IMR-90 (cell line): ENCODE measurements around the gene NENF. TPM values are rescaled to one million over a fixed set of nuclear protein-coding genes. Genes with fewer than 3 reads are reported as not detected.

ENCODE experiments used
- ATAC-seq: fragments of 200-7000 bp; cut with Tn5 transposase; 2 replicates; pipeline ENCODE4 v1.9.1; 2020; ENCODE audit warnings: low read depth, mild to moderate bottlenecking, moderate library complexity
- BruUV-seq: library from RNA; stranded (reverse); fragments of 400-500 nt; replicated peaks from 2 replicates; lab custom pipeline; 2021; lab: Mats Ljungman, UMichigan
- CTCF ChIA-PET: fragments of 300-600 bp; formaldehyde crosslinking; extraction: SDS; loops from one replicate; lab custom pipeline; 2021; ENCODE audit warnings: antibody characterized with exemption; lab: Yijun Ruan, JAX
- POLR2A ChIA-PET: fragments of 300-600 bp; sonication (Branson Sonifier 250); formaldehyde crosslinking; loops from one replicate; lab custom pipeline; 2022; ENCODE audit warnings: antibody characterized with exemption; ENCODE audit not compliant: unreplicated experiment; lab: Charles Lee
- DNase-seq: peaks from one replicate; pipeline ENCODE4 v3.0.0; 2013
- H2AFZ ChIP-seq: replicated peaks from 2 replicates; pipeline ENCODE3; 2013; ENCODE audit warnings: low read length, mild to moderate bottlenecking; ENCODE audit not compliant: poor library complexity
- H2AK5ac ChIP-seq: 2 replicates; pipeline ENCODE4 v1.6.1; 2013; ENCODE audit warnings: low read depth, low read length, inconsistent platforms
- H2AK9ac ChIP-seq: replicated peaks from 2 replicates; pipeline ENCODE3; 2013; ENCODE audit warnings: mild to moderate bottlenecking, low read depth, low read length, moderate library complexity; ENCODE audit not compliant: poor library complexity
- H2BK120ac ChIP-seq: 2 replicates; pipeline ENCODE4 v1.6.1; 2013; ENCODE audit warnings: low read depth, low read length, inconsistent platforms
- H2BK15ac ChIP-seq: 3 replicates; pipeline ENCODE4 v1.6.1; 2013; ENCODE audit warnings: low read depth, low read length, inconsistent platforms
- H2BK20ac ChIP-seq: 2 replicates; pipeline ENCODE4 v1.6.1; 2013; ENCODE audit warnings: low read depth, mild to moderate bottlenecking, inconsistent platforms, low read length, moderate library complexity
- H2BK5ac ChIP-seq: 2 replicates; pipeline ENCODE4 v1.6.1; 2013; ENCODE audit warnings: mild to moderate bottlenecking, low read depth, low read length, inconsistent platforms; ENCODE audit not compliant: poor library complexity, severe bottlenecking
- H3K14ac ChIP-seq: replicated peaks from 2 replicates; pipeline ENCODE4 v1.6.1; 2013; ENCODE audit warnings: low read depth, low read length, inconsistent platforms
- H3K18ac ChIP-seq: 2 replicates; pipeline ENCODE4 v1.6.1; 2013; ENCODE audit warnings: low read depth, low read length, control low read depth
- H3K23ac ChIP-seq: 2 replicates; pipeline ENCODE4 v1.6.1; 2013; ENCODE audit warnings: low read depth, low read length, inconsistent platforms
- H3K27ac ChIP-seq: 2 replicates; pipeline ENCODE4 v1.5.1; 2013; ENCODE audit warnings: mild to moderate bottlenecking, control low read depth, low read length; ENCODE audit not compliant: insufficient read depth
- H3K27me3 ChIP-seq: 2 replicates; pipeline ENCODE4 v1.6.1; 2013; ENCODE audit warnings: low read length; ENCODE audit not compliant: control insufficient read depth, insufficient read depth
- H3K36me3 ChIP-seq: 2 replicates; pipeline ENCODE4 v1.6.1; 2013; ENCODE audit warnings: low read length, mixed read lengths; ENCODE audit not compliant: control insufficient read depth, insufficient read depth
- H3K4ac ChIP-seq: 2 replicates; pipeline ENCODE4 v1.6.1; 2013; ENCODE audit warnings: low read depth, low read length, inconsistent platforms
- H3K4me1 ChIP-seq: 2 replicates; pipeline ENCODE4 v1.6.1; 2013; ENCODE audit warnings: low read length, mixed read lengths; ENCODE audit not compliant: control insufficient read depth, insufficient read depth
- H3K4me2 ChIP-seq: 2 replicates; pipeline ENCODE4 v1.6.1; 2013; ENCODE audit warnings: low read depth, mild to moderate bottlenecking, control low read depth, low read length, moderate library complexity
- H3K4me3 ChIP-seq: 2 replicates; pipeline ENCODE4 v1.5.1; 2013; ENCODE audit warnings: low read depth, mild to moderate bottlenecking, control low read depth, low read length, moderate library complexity; ENCODE audit not compliant: insufficient read depth
- H3K56ac ChIP-seq: 2 replicates; pipeline ENCODE4 v1.6.1; 2013; ENCODE audit warnings: low read length, inconsistent platforms; ENCODE audit not compliant: insufficient read depth; ENCODE audit errors: extremely low read depth
- H3K79me1 ChIP-seq, 2 experiments: 2 replicates each; pipeline ENCODE4 v1.6.1; 2013; ENCODE audit warnings: low read length in 2 of 2, inconsistent platforms in 1 of 2, low read depth in 1 of 2
- H3K9ac ChIP-seq: 2 replicates; pipeline ENCODE4 v1.6.1; 2013; ENCODE audit warnings: low read depth, low read length, control low read depth
- H3K9me1 ChIP-seq: 2 replicates; pipeline ENCODE4 v1.6.1; 2013; ENCODE audit warnings: low read length, inconsistent platforms; ENCODE audit not compliant: insufficient read depth
- H3K9me3 ChIP-seq: 2 replicates; pipeline ENCODE4 v1.6.1; 2013; ENCODE audit warnings: low read length; ENCODE audit not compliant: control insufficient read depth, insufficient read depth
- H4K20me1 ChIP-seq: 2 replicates; pipeline ENCODE4 v1.6.1; 2013; ENCODE audit warnings: low read length, inconsistent platforms; ENCODE audit not compliant: insufficient read depth
- H4K5ac ChIP-seq: 2 replicates; pipeline ENCODE4 v1.6.1; 2013; ENCODE audit warnings: mild to moderate bottlenecking, low read depth, low read length, control low read depth
- H4K8ac ChIP-seq, 2 experiments: 2 replicates each; pipeline ENCODE4 v1.6.1; 2013; ENCODE audit warnings: low read depth in 2 of 2, low read length in 2 of 2, control low read depth in 1 of 2, inconsistent platforms in 1 of 2
- H4K91ac ChIP-seq: 2 replicates; pipeline ENCODE4 v1.6.1; 2013; ENCODE audit warnings: low read depth, low read length, inconsistent platforms; ENCODE audit not compliant: insufficient read depth
- CEBPB ChIP-seq: IDR thresholded peaks from 2 replicates; pipeline ENCODE4 v1.6.1; 2012; ENCODE audit warnings: low read depth, low read length, improper control_type of control experiment
- ELK1 ChIP-seq: fragments of 150-350 bp; IDR thresholded peaks from 2 replicates; pipeline ENCODE4 v1.6.1; 2016; ENCODE audit warnings: low read depth, mild to moderate bottlenecking, low read length, moderate library complexity, borderline replicate concordance
- FOS ChIP-seq: fragments of 150-350 bp; IDR thresholded peaks from 2 replicates; pipeline ENCODE4 v1.6.1; 2016; ENCODE audit warnings: low read depth, low read length
- MAFK ChIP-seq: IDR thresholded peaks from 2 replicates; pipeline ENCODE4 v1.6.1; 2012; ENCODE audit warnings: low read depth, low read length, improper control_type of control experiment
- MAZ ChIP-seq: IDR thresholded peaks from 2 replicates; pipeline ENCODE4 v1.6.1; 2012; ENCODE audit warnings: low read depth, mild to moderate bottlenecking, low read length, improper control_type of control experiment, moderate library complexity, borderline replicate concordance
- POLR2A ChIP-seq: IDR thresholded peaks from 2 replicates; pipeline ENCODE4 v1.6.1; 2012; ENCODE audit warnings: mild to moderate bottlenecking, low read depth, low read length
- RCOR1 ChIP-seq: IDR thresholded peaks from 2 replicates; pipeline ENCODE4 v1.6.1; 2012; ENCODE audit warnings: mild to moderate bottlenecking, low read length, improper control_type of control experiment; ENCODE audit not compliant: insufficient replicate concordance
- RFX5 ChIP-seq: IDR thresholded peaks from 2 replicates; pipeline ENCODE4 v1.8.0; 2012; ENCODE audit warnings: low read depth, mild to moderate bottlenecking, low read length, moderate library complexity
- SMC3 ChIP-seq: fragments of 150-350 bp; IDR thresholded peaks from 2 replicates; pipeline ENCODE4 v1.6.1; 2016; ENCODE audit warnings: low read depth, mild to moderate bottlenecking, antibody characterized with exemption, low read length, moderate library complexity
- USF2 ChIP-seq: fragments of 150-350 bp; IDR thresholded peaks from 2 replicates; pipeline ENCODE4 v1.6.1; 2017; ENCODE audit warnings: mild to moderate bottlenecking, antibody characterized with exemption, low read length, low read depth
- WGBS, 2 experiments: methylation state at CpG; one replicate each; pipeline versions ENCODE4 v1.1.5 to v1.1.7; 2013; ENCODE audit warnings: missing lambda C conversion rate in 2 of 2; ENCODE audit not compliant: insufficient read length in 1 of 2; ENCODE audit errors: extremely low coverage in 2 of 2; 5-methylcytosine and 5-hydroxymethylcytosine counted together
- dilution Hi-C: fragments of 300-500 bp; cut with HindIII; formaldehyde crosslinking; loops from one replicate; pipeline ENCODE4 v1.14.3; 2018; ENCODE audit warnings: low sequenced_read_pairs; ENCODE audit not compliant: unreplicated experiment
- in situ Hi-C: fragments of 300-500 bp; cut with MboI; formaldehyde crosslinking; loops from 3 replicates; pipeline ENCODE4 v1.14.3; 2019; ENCODE audit warnings: low sequenced_read_pairs, inconsistent platforms, mixed read lengths
- intact Hi-C: fragments of 100-400 bp; cut with micrococcal nuclease; formaldehyde crosslinking; loops from 2 replicates; pipeline ENCODE4 v1.10.0; 2022
- polyA plus RNA-seq, 3 experiments: library from polyadenylated mRNA; depleted of rRNA; stranded (reverse); fragments of >200 nt; gene quantifications; 2 replicates each; pipeline ENCODE4 v1.2.3, GENCODE V29; 2012; ENCODE audit warnings: low replicate concordance in 1 of 3
- total RNA-seq: library from RNA; depleted of rRNA; stranded (reverse); fragments of >200 nt; gene quantifications from 2 replicates; pipeline ENCODE4 v1.2.3, GENCODE V29; 2012
- TF ChIP-seq, protein P1 (sequence below): conservative IDR thresholded peaks from 2 replicates; pipeline ENCODE4 v1.5.1; 2012; ENCODE audit warnings: mild to moderate bottlenecking, low read depth, low read length, improper control_type of control experiment

The NENF gene
- total and polyA plus RNA-seq, 2 of the 4 experiments (the other 2 are of a cell fraction): 16.0 to 40.4 TPM

DNA sequence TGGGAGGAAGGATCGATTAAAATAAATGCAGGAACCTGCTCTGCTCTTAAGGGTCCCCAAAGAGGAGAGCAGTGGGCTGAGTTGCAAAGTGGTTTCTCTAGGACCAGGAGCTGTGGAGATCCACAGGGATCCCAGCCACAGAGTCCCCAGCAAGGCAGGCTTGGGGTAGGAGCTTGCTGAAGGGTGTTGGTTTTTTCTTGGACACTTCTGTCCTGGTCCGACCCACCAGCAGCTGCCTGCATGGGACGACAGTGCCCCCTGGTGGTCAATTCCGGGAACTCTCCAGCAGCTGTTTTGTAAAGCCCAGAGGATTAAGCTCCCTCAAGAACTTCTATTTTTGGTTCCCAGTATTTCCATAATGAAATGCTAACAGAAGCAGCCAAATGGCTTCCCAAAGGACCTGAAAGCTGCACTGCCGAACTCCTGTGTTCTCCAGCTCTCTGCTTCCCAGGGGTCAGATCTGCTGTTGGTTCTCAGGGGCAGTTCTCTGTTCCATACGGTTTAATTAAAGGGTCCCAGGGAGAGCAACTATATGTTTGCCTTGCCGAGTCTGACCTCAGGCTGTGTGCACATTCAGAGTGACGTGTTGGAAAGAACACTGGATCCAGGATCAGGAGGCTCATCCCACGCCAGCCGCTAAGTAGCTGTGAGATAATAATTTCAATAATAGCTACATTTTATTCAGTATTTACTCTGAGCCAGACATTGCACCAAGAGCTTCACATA, 23.2 kb downstream of the NENF start (continued):
- no peak for TF ChIP-seq RCOR1

DNA sequence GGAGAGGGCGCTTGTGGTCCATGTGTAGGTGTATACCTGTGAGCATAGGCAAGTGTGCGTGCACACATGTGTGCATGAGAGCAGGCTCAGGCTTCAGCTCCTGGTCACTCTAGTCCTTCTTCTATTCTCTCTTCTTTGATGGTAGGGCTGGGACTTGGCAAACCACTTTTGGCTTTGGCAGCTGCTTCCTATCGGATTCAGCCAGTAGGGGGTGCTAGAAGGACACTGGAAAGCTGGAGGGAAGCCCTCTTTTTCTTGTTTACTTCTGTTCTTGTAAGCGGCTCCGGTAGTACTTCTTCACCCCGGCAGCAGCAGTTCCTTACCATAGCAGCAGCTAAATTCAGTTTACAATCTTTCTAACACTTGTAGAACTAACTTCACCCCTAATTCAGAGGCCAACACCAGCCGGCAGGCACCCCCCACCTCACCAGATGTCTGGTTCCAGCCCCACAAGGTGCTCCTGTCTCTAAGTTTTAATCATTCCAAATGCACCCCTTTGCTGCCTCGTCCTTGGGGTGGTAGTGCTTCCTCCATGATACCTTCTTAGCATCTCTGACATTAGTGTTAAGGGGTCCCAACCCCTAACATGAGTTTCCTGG, 25.1 kb downstream of the NENF start:
- CTCF ChIA-PET: interaction anchor here (2.0 to 3.3 kb wide), 2 partner anchors 12 to 386 kb away, joined by 6 to 45 read pairs; no protein-coding TSS in a partner anchor
- no peaks in the 10 kb centered on the region for H3K79me1 ChIP-seq
- H3K4me1 ChIP-seq: no peaks in the 10 kb centered on the region
- dilution Hi-C loops: no loop called here
- H2BK20ac ChIP-seq: no peak overlapping the region
- no peaks in the 10 kb centered on the region for H3K9me1 ChIP-seq
- H2AK5ac ChIP-seq: no peak overlapping the region
- H4K20me1 ChIP-seq: no peaks in the 10 kb centered on the region
- intact Hi-C loops: loop anchor here (2.0 to 5.0 kb wide), 3 partner anchors 165 to 776 kb away; no protein-coding TSS in a partner anchor
- WGBS, 2 experiments: no CpG with 5 or more reads among the region's 8 CpGs
- H3K4ac ChIP-seq: no peak overlapping the region
- no peak overlapping the region for H3K27ac ChIP-seq
- no peak overlapping the region for H3K4me2 ChIP-seq
- H3K18ac ChIP-seq: no peak overlapping the region
- no TSS peak for BruUV-seq
- DNase-seq: peak; percentile 37
- H2BK15ac ChIP-seq: no peak overlapping the region
- no peak overlapping the region for H4K8ac ChIP-seq
- H4K91ac ChIP-seq: no peak overlapping the region
- H2AFZ ChIP-seq: no peak overlapping the region
- H3K14ac ChIP-seq: no peak overlapping the region
- no peak overlapping the region for H3K56ac ChIP-seq
- ATAC-seq: no peak
- no peak overlapping the region for H3K4me3 ChIP-seq
- no peak overlapping the region for H2BK5ac ChIP-seq
- POLR2A ChIA-PET: no interaction called here
- H2AK9ac ChIP-seq: no peak overlapping the region
- no peak overlapping the region for H3K9ac ChIP-seq
- no peak overlapping the region for H2BK120ac ChIP-seq
- H3K23ac ChIP-seq: no peak overlapping the region
- no peak overlapping the region for H4K5ac ChIP-seq
- peaks cover 4% of the 10 kb centered on the region; the same call in 1 of the 2 replicates for H3K27me3 ChIP-seq
- H3K36me3 ChIP-seq: no peaks in the 10 kb centered on the region
- in situ Hi-C loops: loop anchor here (5.0 to 10.0 kb wide), 3 partner anchors 163 to 773 kb away; no protein-coding TSS in a partner anchor
- H3K9me3 ChIP-seq: peaks cover 8% of the 10 kb centered on the region; the same call in 1 of the 2 replicates
- no peak for TF ChIP-seq USF2
- TF ChIP-seq SMC3: peak; percentile 45
- no peak for TF ChIP-seq FOS
- TF ChIP-seq, protein P1, sequence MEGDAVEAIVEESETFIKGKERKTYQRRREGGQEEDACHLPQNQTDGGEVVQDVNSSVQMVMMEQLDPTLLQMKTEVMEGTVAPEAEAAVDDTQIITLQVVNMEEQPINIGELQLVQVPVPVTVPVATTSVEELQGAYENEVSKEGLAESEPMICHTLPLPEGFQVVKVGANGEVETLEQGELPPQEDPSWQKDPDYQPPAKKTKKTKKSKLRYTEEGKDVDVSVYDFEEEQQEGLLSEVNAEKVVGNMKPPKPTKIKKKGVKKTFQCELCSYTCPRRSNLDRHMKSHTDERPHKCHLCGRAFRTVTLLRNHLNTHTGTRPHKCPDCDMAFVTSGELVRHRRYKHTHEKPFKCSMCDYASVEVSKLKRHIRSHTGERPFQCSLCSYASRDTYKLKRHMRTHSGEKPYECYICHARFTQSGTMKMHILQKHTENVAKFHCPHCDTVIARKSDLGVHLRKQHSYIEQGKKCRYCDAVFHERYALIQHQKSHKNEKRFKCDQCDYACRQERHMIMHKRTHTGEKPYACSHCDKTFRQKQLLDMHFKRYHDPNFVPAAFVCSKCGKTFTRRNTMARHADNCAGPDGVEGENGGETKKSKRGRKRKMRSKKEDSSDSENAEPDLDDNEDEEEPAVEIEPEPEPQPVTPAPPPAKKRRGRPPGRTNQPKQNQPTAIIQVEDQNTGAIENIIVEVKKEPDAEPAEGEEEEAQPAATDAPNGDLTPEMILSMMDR: peak; percentile 48
- no peak for TF ChIP-seq RFX5
- no peak for TF ChIP-seq MAZ
- TF ChIP-seq MAFK: no peak
- TF ChIP-seq ELK1: no peak
- no peak for TF ChIP-seq CEBPB
- no peak for TF ChIP-seq POLR2A
